Right atrium auricular region (tissue), 2 donors: ENCODE results near the gene HERC3. TPM values are rescaled to one million over a fixed set of nuclear protein-coding genes. Genes with fewer than 3 reads are reported as not detected.
A peak's percentile ranks its signal among the peaks of the same experiment; 100 is the strongest.

Source experiments
- DNase-seq: peaks from one replicate; pipeline ENCODE4 v3.0.0-alpha.2; 2019; ENCODE audit warnings: low spot score
- H3K27ac ChIP-seq, 2 donors: fragments of 200-600 bp; sonication (generic); 1 replicate in 1 of 2; 2 replicates in 1 of 2; pipeline ENCODE4 v1.5.1; 2016 to 2019
- H3K27me3 ChIP-seq, 2 donors: fragments of 200-600 bp; sonication (generic); one replicate each; pipeline versions ENCODE4 v1.5.1 to v1.6.0; 2017 to 2019
- H3K36me3 ChIP-seq: fragments of 200-600 bp; sonication (generic); one replicate; pipeline ENCODE4 v1.5.1; 2016
- H3K4me1 ChIP-seq, 2 donors: fragments of 200-600 bp; sonication (generic); one replicate each; pipeline versions ENCODE4 v1.5.1 to v1.6.0; 2017 to 2019
- H3K4me3 ChIP-seq, 2 donors: fragments of 200-600 bp; sonication (generic); 1 replicate in 1 of 2; 2 replicates in 1 of 2; pipeline ENCODE4 v1.5.1; 2017 to 2019; ENCODE audit warnings: mild to moderate bottlenecking in 1 of 2, moderate library complexity in 1 of 2
- H3K9me3 ChIP-seq, 2 donors: fragments of 200-600 bp; sonication (generic); one replicate each; pipeline ENCODE4 v1.5.1; 2019
- total RNA-seq, 2 donors: library from RNA; depleted of rRNA; stranded (reverse); fragments of >200 nt; gene quantifications; one replicate each; pipeline ENCODE4 v1.1.0, GENCODE V29; 2016
- TF ChIP-seq, protein P1 (sequence below), 2 donors: fragments of 200-600 bp; sonication (generic); IDR thresholded peaks; one replicate each; pipeline ENCODE4 v1.5.1; 2019; ENCODE audit warnings: antibody characterized with exemption in 2 of 2

Gene HERC3
- total RNA-seq, 2 donors from 2014 or later = 27.4 to 36.2 TPM

DNA sequence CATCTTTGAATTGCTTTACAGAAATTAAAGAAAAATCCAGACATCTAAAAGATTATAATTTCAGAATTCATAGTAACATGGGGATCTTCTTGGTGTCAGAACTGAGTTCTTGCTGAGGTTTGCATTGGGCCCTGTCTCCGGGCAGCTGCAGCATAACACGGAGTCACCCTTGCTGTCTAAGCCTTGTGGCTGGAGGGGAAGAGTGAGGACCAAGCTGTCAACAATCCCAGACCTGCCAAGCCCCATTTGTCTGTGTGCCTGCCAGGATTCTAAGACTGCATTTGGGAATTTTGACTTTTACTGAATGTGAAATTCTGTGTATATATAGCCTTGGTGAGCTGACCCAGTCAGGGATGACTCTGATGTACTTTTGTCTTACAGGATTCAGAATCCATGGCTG, 130.5 kb downstream of the HERC3 start:
- TF ChIP-seq, protein P1, sequence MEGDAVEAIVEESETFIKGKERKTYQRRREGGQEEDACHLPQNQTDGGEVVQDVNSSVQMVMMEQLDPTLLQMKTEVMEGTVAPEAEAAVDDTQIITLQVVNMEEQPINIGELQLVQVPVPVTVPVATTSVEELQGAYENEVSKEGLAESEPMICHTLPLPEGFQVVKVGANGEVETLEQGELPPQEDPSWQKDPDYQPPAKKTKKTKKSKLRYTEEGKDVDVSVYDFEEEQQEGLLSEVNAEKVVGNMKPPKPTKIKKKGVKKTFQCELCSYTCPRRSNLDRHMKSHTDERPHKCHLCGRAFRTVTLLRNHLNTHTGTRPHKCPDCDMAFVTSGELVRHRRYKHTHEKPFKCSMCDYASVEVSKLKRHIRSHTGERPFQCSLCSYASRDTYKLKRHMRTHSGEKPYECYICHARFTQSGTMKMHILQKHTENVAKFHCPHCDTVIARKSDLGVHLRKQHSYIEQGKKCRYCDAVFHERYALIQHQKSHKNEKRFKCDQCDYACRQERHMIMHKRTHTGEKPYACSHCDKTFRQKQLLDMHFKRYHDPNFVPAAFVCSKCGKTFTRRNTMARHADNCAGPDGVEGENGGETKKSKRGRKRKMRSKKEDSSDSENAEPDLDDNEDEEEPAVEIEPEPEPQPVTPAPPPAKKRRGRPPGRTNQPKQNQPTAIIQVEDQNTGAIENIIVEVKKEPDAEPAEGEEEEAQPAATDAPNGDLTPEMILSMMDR (IDR thresholded peaks at IDR 0.05) = no peak
- Histone ChIP-seq H3K27ac (peak overlapping the region in 1 of 2 donors; percentile 7), H3K4me3 (no peak overlapping the region), H3K27me3 (no peaks in the 10 kb centered on the region), H3K4me1 (peaks cover 0 to 40% of the 10 kb centered on the region in 2 donors), H3K9me3 (peaks cover 0 to 5% of the 10 kb centered on the region in 2 donors), H3K36me3 (peaks cover 17% of the 10 kb centered on the region)
- no peak for DNase-seq

DNA sequence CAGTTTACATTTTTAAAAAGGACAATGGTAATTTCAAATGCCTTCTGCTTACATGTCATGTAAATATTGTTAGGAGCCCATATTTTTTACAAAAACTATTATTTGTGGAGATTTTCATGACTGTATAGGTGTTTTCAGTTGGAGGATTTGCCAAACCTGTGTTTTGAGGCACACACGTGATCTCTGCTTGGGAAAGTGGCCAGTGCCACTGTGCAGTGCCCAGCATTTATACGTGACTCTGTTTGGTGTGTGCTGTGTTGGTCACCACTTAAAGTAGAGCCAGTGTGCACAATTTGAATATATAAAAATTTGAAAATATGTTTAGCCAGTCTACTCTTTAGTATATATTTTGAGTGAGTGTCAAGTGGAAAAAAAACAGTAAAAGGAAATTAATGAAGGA, 132.1 kb downstream of the HERC3 start:
- no peaks in the 10 kb centered on the region for H3K9me3 ChIP-seq

DNA sequence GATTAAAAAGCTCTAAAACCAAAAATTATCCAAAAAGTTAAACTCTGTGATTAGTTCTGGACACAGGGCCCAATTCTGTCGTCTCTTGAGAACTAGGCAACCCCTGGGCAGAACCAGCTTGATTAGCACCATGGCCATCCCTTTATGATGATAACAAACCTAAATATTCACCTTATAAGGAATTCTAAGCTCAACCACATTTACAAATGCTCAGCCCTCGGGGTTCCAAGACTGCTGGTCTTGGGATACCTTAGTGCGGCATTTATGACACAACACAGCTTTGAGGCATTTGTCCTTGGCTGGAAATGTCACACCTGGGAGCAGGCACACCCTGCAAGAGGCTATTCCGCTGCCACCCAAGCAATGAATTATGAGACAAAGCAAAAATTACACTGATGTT, 132.9 kb downstream of the HERC3 start:
- H3K36me3 ChIP-seq = peaks cover 34% of the 10 kb centered on the region

More for the DNA sequence above, 132.1 kb downstream of the HERC3 start:
- Histone ChIP-seq H3K4me3 (no peak overlapping the region), H3K4me1 (peaks cover 0 to 46% of the 10 kb centered on the region in 2 donors), H3K27me3 (no peaks in the 10 kb centered on the region), H3K27ac (no peak overlapping the region), H3K36me3 (peaks cover 27% of the 10 kb centered on the region)
- TF ChIP-seq, protein P1 (IDR thresholded peaks at IDR 0.05) = no peak
- no peak for DNase-seq

DNA sequence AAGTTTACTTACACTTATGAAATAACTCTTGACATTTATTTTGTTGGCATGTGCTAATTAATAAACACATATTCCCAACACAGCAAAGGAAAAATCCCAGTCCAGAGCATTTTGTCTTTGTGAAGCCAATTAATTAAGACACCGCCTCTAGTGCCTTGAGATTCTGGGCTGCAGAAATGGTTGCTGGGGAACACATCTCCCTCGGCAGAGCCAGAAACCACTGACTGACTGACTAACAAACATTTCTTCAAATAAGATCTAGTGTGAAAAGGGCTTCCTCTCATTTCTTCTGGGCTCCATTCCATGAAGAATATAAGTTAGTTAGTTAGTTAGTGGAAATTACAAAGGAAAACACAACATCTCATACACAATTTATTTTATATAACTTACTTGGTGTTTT, 133.7 kb downstream of the HERC3 start:
- no peaks in the 10 kb centered on the region for H3K27me3 ChIP-seq
- H3K27ac ChIP-seq = no peak overlapping the region
- no peak for DNase-seq
- no peak overlapping the region for H3K4me3 ChIP-seq
- H3K36me3 ChIP-seq = peaks cover 43% of the 10 kb centered on the region
- TF ChIP-seq, protein P1 (IDR thresholded peaks at IDR 0.05) = no peak
- peaks cover 0 to 38% of the 10 kb centered on the region in 2 donors for H3K4me1 ChIP-seq
- H3K9me3 ChIP-seq = no peaks in the 10 kb centered on the region

More for the DNA sequence above, 132.9 kb downstream of the HERC3 start:
- Histone ChIP-seq H3K4me1 (peaks cover 0 to 46% of the 10 kb centered on the region in 2 donors), H3K27ac (no peak overlapping the region), H3K27me3 (no peaks in the 10 kb centered on the region), H3K4me3 (no peak overlapping the region), H3K9me3 (no peaks in the 10 kb centered on the region)
- TF ChIP-seq, protein P1 (IDR thresholded peaks at IDR 0.05) = no peak
- DNase-seq = no peak

DNA sequence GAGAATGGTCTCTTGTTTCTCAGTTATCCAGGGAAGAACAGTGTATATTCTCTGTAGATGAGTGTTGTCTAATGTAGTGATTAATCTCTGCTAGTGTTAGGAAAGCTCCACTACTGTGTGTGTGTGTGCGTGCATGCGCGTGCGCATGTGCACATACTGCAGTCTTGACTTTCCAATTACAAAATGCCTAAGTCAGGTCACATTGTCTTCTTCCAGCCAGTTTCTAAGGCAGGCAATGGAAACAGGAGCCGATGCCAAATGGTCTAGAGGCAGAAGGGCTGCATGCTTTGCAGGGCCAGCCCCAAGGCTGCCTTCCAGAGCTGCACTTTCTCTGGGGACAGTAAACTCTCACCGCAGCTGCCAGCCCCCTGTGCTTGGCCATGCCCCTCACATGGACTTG, 135.9 kb downstream of the HERC3 start:
- H3K9me3 ChIP-seq = no peaks in the 10 kb centered on the region
- DNase-seq = peak; percentile 71
- no peak overlapping the region for H3K4me3 ChIP-seq
- TF ChIP-seq, protein P1 (IDR thresholded peaks at IDR 0.05) = no peak
- peak overlapping the region in 1 of 2 donors; percentile 8 for H3K27ac ChIP-seq
- H3K36me3 ChIP-seq = peaks cover 44% of the 10 kb centered on the region
- H3K27me3 ChIP-seq = no peaks in the 10 kb centered on the region
- peaks cover 0 to 16% of the 10 kb centered on the region in 2 donors for H3K4me1 ChIP-seq

DNA sequence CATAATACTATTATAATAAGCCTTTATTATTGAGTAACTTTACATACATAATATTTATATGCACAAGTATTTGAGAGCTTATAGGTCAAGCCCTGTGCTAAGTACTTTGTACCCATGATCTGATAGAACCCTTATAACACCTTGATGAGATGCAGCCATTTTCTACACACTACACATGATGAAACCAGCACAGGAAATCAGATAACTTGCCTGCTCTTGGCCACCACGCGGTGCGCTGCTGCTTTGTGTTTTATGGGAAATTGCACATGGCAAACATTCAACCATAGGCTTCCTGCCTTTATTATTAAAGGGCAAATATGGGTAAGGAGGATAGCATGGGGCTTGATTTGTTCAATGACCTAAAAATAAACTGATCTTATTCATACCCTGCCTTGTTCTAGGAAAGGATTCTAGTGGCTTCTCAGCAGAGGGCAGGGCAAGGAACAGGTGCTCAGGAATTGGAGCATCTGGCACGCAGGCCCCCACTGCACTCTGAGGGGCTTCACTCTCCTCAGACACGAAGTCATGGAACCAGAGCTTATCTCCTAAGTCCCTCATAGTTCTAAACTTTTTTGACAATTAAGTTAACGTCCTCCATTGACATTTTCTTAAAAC, 137.0 kb downstream of the HERC3 start:
- TF ChIP-seq, protein P1 (IDR thresholded peaks at IDR 0.05) = no peak
- no peaks in the 10 kb centered on the region for H3K9me3 ChIP-seq
- DNase-seq = no peak
- H3K4me3 ChIP-seq = no peak overlapping the region
- H3K4me1 ChIP-seq = peaks cover 0 to 17% of the 10 kb centered on the region in 2 donors
- peaks cover 44% of the 10 kb centered on the region for H3K36me3 ChIP-seq
- no peak overlapping the region for H3K27ac ChIP-seq
- H3K27me3 ChIP-seq = no peaks in the 10 kb centered on the region
